Gastrocnemius medialis (tissue), 4 donors: ENCODE measurements around the gene ABHD17C.

ENCODE experiments used
- CTCF ChIP-seq, 5 experiments: fragments of 450-650 bp in 3 of 5; fragments of 200-600 bp in 2 of 5; sonication (generic) in 2 of 5; IDR thresholded peaks in 4 of 5; conservative IDR thresholded peaks in 1 of 5; 1 replicate in 4 of 5; 2 replicates in 1 of 5; pipeline ENCODE4 v1.5.1; 2016 to 2019; ENCODE audit warnings: antibody characterized with exemption in 5 of 5, mild to moderate bottlenecking in 3 of 5, moderate library complexity in 3 of 5
- POLR2A ChIP-seq, 2 donors: fragments of 450-650 bp; IDR thresholded peaks; one replicate each; pipeline ENCODE4 v1.6.1; 2017; ENCODE audit warnings: antibody characterized with exemption in 2 of 2, mild to moderate bottlenecking in 2 of 2, moderate library complexity in 2 of 2

- no peak for TF ChIP-seq POLR2A (IDR thresholded peaks at IDR 0.05)
- TF ChIP-seq CTCF (IDR thresholded peaks at IDR 0.05 in 4 of 5, conservative IDR thresholded peaks at IDR 0.05 in 1 of 5): no peak
Measured at GRCh38 chr15:80711886-80712285, 16.8 kb downstream of the ABHD17C start.
